Stimulated activated CD8-positive, alpha-beta memory T cell treated with anti-CD3 and anti-CD28 coated beads, Interleukin-2, amount 100 ng/mL, for 1 hour (primary cell): Measurements from ENCODE around the gene CPED1.

ENCODE experiments used
- DNase-seq, 2 donors: peaks; one replicate each; pipeline ENCODE4 v3.0.0-alpha.2; 2020; ENCODE audit warnings: low read depth in 2 of 2

CPED1 gene

DNA sequence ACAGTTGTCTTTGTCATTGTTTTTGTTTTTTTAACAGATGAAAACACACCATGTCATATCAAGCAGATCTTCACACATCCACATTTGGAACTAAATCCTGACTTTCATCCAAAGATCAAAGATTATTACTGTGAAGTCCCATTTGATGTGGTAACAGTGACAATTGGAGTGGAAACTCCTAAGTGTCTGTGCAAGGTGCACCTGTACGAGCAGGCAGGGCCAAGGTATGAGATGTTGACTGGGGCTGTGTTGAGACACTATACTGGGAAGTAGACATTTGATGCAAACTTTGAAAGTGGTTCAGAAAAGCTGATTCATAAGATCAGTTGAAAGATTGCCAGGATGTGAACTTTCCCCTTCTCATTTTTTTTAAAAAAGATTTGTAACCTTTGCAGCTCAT is 152.3 kb downstream of the CPED1 start:
- DNase-seq: no peak

DNA sequence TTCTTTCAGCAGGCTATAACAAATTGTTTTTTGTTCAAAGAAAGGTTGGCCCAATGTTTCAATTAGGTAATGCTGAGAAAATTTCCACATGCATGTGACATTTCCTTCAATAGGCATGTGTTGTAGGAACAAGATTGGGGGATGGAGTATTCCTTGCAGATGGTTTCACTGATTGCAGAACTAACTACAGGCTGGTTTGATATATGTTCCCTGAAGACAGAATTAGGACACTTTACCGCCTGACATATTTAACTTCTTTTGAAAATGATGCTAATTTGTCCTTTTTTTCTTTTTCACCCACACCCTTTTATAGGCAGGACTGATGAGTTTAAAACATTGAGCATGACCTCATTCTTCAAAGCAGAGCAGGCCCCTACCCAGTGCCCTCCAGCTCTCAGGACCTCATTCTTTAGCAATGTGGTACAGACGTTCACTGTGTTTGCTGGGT is 163.3 kb downstream of the CPED1 start:
- DNase-seq: no peak

DNA sequence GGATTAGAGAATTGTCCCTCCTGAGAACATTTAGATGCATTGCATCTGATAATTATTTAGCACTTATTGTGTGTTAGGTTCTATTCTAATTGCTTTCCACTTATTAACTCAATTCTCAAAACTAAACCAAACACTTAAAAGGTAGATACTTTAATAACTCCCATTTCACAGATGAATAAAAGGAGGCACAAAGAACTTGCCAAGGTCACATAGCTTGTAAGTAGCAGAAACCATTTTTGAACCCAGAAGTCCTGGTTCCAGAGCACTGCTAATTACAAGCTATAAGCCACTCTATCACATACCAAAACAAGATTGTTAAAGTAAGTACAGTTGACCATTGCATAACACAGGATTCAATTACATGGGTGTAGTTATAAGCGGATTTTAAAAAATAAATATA is 164.9 kb downstream of the CPED1 start:
- no peak for DNase-seq

DNA sequence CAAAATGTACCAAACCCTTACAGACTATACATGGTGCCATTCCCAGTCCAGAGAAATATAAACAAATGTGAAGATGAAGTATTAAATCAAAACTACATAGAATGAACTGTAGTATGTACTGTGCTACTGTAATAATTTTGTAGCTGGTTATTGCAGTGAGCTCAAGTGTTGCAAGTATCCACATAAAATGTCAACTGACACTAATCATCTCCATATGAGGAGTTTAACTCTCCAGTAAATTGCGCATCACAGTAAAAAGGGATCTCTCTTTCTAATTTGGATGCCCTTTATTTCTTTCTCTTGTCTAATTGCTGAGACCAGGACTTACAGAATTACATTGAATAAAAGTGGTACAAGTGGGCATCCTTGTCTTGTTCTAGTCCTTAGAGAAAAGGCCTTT is 165.5 kb downstream of the CPED1 start:
- DNase-seq: no peak

DNA sequence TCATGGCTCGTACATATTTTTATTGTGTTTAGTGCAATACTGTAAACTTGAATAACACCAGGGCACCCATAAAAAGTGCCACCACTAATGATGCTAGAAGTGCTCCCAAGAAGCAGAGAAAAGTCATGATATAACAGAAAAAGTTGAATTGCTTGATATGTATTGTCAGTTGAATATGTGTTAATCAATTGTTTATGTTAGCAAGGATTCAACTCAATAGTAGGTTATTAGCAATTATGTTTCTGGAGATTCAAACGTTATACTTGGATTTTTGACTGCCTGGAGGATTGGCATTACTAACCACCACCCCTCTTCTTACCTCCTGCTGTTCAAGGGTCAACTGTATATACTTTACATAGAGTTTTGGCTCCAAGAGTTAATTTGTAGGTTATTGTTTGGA is 168.3 kb downstream of the CPED1 start:
- no peak for DNase-seq

DNA sequence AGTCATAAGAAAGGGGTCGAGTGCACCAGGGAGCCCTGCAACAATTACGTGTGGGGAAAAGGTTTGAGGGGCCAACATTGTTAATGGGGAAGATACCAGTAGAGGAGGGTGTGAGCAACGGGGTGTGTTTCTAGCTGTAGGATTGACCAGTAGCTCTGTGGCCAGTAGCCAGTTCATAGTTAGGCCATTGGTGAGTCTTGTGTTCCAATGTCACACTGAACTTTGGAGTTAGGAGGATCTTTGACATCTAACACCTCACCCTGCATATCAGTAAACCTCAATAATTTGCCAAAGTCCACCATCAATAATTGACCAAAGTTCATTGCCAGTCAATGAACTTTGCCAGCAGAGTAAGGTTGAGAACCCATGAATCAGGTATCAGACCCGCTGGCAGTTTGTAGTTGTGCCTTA is 168.8 kb downstream of the CPED1 start:
- DNase-seq: no peak

DNA sequence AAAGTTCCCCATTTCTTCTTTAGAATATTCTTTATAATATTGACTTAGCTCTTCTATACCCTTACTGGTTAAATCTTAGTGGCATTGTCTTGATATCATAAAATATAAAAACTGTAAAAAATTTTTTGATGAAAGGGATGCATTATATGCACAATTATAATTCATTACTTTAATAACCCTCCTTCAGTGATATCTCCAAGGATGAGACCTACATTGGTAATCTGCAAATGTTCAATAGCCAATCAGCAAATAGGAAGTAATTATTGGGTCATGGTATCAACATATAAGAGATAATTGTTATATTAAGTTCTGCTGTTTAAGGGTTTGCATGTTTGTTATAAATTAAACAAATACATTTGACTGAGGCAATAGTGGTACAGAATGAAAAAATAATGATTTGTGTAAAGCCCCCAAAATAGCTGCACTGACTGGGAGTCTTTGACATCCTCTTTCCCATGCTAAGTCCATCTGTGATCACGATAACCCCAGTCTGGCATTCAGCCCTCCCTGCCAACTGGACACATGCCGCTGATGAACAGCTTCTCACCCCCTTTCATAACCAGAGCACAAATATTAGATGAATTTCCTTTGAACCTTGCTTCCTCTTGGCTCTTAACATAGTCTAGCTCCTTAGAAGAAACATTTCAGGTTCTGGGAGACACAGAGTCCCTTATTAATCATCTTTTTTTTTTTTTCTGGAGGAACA is 169.5 kb downstream of the CPED1 start:
- no peak for DNase-seq

DNA sequence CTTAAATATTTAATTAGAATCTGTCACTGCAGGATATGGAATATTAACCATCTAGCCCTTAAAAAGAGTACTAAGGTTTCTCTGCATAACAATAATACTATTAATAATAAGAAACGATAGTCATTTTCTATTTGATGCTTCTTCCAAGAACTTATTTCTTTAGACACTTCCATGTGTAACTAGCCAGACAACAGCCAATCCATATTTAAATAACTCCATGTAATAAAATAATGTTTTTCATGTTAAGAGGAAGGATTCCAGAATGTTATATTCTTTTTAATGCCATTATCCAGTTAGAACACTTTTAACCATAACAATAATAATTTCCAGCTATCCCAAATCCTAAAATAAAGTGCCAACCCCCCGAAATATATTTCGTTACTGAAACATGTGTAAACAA is 170.2 kb downstream of the CPED1 start:
- DNase-seq: no peak

DNA sequence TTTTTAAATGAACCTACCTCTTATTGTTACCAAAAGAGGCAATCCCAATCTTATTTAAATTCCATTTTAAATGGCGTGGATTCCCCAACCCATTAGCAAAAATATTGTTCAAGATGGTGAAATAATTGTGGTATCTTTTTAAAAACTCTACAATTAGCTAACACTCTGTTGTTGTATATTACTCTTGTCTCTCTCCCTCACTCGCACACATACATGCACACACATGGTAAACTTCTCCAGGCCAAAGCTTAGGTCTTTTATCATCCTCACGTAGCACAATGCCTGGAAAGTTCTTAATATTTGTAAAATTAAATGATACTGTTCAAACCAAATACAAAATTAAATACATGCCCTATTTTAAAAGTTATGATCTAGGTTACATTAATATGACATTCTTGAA is 171.0 kb downstream of the CPED1 start:
- DNase-seq: no peak

DNA sequence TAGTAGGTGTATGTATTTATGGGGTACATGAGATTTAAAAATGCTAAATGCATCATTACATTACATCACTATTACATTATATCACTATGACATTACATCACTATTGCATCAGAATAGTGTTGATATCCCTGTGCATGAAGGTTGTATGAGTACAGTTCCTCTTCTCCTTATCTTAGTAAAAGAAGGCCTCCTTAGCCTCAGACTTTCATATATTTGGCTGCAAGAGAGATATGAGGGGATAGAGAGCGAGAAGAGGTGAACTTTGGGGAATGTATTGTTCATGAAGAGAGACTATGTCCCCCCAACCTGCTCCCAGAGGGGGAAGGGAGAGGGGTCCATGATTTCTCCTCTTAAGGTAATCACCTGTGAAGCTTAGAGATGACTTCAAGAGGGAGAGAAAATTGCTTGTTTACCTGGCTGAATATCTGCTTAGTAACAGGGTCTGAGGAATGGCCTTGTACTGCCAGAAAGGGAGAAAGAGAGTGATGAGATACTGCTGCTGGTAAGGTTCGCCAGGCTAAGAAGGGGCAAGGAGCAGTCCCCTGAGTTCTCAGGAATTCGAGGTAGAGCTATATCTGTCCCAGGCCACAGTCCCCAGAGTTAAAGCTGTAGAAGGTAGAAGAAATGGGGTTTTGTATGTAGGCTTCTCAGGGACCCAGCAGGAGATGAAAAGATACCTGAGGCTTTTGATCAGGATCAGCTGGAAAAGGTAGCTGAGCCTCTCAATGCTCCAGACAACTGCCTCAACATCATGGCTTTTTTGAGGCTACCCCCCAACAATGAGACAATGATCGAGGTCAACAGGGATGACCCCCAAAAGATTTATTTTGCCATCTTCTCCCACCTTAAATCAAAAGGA is 171.9 kb downstream of the CPED1 start:
- DNase-seq: no peak

DNA sequence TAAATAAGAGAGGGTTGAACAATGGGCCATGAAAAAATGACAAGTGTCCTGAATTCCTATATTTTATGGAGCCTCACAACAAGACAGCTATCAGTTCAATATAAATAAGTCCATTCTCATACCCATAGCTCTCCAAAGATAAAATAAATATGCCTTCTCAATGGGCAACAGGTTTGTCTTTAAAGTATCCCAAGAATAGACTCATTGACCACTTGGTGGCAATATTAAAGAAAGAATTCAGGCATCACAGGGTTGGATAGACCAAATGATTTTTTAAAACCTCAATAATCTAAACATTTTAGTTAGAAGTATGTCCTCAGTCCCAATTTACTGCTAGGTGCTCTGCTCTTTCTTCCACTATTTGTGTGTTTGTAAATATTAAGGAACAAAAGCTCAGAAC is 175.2 kb downstream of the CPED1 start:
- no peak for DNase-seq

DNA sequence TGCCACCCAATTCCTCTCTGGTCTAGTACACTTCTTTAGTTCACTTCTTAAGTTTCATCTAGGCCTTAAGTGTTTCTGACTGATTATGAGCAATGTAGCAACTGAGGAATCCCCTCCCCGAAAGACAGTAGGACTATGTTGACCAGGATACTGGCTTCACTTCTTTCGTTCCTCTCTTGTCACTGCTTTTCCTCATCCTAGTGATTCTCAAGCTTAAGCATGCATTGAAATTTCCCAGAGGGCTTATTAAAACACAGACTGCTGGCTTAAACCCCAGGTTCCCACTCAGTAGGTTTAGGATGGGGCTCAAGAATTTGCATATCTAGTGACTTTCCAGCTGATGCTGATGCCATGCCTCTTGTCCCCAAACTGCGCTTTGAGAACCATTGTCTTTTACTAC is 175.7 kb downstream of the CPED1 start:
- no peak for DNase-seq

DNA sequence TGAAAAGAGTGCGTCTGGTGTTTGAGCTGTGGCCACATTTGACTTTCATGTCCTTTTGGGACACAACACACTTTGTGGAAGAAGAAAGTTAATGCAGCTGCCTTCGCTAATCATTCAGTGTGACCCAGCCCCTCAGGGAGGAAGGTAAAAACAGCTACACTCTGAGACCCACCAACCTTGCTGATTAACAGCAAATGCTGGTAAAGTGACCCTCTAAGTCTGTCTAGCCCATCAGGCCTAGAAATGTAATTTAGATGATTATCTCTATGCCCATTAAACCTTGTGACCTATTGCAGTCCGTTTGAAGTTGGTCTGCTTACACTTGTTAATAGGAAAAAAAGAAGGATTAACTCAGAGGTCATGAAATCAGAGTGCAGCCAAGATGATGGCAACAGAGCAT is 178.4 kb downstream of the CPED1 start:
- no peak for DNase-seq

DNA sequence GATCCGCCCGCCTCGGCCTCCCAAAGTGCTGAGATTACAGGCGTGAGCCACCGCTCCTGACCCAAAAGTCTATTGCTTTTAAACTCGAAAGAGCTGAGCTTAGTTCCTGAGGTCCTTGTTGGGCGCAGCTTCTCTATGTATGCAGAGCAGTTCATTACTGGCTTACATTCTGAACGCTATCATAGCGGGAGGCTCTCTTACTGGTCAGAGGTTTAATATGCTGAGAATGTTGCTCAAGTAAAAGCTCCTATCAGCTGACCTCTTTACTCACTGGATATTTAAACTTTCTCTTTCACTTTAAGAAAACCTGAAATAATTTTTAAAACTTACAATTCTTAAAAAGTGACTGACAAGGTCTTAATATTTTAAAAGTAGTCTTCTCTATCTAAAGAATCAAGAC is 179.5 kb downstream of the CPED1 start:
- DNase-seq: no peak

DNA sequence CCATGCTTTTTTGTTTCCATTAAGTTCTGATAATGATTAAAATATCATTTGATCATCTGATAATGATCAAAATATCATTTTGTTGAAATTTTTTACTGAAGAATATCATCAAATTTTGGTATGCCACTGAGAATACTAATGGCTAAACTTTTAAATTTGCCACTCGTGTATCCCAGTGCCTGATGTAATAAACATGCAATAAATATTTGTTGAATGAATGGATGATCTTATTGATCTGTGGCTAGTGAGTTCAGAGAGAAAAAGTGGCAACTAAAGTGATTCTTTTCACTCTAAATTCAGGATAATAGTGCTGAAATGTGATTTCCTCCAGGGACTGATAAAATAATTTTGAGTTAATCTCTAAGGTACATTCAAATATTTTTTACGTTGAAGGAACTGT is 181.0 kb downstream of the CPED1 start:
- no peak for DNase-seq

DNA sequence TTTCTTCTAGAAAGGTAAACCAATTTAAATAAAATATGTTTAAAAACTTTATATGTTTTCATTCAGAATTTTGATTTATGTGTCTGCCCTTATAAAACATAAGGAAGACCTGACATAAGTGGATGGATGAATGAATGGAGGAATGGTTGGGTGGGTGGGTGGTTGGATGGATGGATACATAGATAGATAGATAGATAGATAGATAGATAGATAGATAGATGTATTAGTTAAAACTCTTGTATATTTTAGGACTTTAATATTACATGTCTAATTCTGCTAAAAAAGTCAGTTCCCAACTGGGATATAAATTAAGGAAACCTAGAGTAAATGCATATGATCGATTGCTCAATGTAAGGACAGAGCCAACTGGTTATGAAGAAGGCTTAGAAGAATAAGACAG is 184.0 kb downstream of the CPED1 start:
- DNase-seq: no peak

DNA sequence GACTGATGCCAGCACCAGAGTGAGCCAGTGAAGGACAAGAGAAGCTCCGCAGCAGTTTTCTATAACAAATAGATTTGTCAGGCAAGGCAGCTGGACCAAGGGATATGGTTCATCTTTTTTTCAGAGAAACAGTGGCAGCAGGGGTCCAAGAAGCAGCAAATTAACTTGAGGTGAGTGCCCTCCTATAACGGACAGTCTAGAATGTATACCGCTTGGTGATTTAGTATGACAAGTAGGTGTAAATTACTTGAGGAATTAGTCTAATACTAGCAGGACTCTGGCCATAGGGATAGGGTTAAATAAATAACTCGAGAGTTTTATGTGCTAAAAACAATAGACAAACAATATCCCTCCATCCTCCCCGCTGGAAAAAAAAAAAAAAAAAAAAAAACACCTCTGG is 187.3 kb downstream of the CPED1 start:
- no peak for DNase-seq

DNA sequence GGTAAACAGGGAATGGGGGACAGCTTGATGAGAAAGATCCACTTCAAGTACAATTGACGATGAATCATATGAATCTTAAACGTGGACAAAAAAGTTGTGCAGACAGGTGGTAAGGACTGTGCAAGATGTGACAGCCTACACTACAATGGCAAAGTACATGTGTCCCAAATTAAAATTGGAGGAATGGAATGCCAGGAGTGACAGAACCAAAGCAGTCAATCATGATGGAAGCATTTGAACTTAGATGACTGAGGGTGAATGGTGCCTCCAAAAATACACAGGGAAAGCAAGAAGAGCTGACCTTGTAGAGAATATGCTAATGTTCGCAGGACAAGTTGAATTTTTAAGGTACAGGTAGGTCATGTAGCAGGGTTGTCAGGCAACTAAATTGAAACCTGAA is 189.9 kb downstream of the CPED1 start:
- DNase-seq: no peak

DNA sequence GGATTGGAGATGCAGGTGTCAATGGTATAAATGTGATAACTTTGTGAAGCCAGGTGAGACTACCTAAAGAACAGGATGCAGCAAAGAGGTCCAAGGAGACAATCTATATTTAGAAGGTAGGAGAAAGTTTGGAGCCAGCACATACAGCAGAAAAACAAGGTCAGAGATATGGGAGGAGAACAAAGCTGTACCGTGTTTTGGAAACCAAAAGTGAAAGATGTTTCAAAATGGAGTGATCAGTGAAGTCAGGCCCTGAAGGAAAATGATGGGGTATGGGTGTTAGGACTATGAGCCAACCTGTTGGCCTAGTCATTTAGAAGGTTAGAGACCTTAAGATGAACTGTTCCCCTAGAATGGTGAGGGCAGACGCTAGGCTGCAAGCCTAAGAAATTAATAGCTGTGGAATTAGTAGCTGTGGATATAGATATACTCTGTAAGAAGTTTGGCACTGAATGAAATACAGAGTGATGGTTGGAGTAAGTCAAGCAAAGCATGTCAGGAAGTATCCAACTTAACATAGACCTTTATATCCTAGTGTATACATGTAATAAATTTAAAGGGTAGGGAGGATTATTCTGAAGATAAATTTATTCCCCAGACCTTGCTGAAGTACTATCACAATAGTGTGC is 190.5 kb downstream of the CPED1 start:
- DNase-seq: no peak

DNA sequence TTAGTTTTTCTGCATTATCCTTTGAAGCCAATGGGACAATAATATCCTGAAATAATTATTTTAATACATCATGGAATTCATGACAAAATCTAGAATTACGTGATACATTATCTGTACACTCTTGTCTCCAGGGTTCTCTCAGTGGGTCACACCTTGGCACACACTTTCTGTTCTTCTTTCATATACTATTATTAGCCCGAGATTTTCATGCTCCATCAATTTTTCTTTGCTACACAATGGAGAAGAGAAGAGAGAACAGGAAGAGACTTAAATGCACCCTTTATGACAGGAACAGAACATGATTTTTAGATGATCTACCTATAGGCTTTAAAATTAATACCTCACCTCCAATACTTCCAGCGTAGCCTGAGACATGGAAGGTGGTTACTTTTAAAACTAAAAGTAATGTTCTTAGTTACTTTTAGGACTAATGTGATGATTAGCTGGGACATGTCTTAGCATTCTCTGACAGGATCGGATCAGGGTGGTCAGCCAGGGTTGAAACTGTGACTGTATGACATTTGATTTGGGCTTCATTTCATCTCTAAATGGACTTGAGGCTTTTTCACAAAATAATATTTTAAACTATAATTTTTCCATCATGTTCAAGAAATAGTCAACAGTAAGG is 192.0 kb downstream of the CPED1 start:
- DNase-seq: no peak

DNA sequence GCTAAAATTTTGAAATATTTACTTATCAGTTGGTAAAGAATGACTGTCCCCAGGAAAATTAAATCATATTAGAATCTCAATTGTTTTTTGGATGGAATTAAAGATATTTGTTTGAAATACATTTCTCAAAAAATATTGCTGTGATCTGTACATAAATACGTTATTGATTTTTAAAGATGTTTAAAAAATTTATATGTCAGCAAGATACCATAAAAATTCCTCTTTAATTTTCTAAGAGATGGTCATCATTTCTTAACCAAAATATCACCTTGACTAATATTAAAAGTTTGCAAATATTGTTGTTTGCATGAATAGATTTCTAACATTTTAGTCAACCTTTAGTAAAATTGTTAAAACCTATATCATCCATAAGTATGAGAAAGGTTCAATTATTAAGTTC is 192.8 kb downstream of the CPED1 start:
- no peak for DNase-seq

DNA sequence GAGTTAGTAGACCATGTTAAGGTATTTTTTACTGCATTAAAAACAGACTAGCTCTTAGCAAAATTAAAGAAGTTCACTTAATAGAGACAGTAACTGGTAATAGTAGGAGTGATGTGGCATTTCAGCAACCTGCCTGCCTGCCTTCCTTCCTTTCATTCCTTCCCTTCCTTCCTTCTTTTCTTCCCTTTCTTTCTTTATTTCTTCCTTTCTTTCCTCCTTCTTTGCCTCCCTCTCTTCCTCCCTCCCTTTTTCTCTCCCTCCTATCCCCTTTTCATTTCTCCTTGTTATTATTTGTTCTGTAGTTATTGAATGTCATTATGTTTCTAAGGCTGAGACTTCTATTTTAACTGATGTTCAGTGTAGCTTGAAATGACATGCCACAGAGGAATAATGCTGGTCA is 193.8 kb downstream of the CPED1 start:
- no peak for DNase-seq
